Hepatocyte (in vitro differentiated cells): Measurements from ENCODE around the gene KRT83. TPM values are rescaled to one million over a fixed set of nuclear protein-coding genes. Genes with fewer than 3 reads are reported as not detected.

Experiments
- DNase-seq: peaks from one replicate; pipeline ENCODE4 v3.0.0-alpha.2; 2016; ENCODE audit warnings: low spot score
- H2AFZ ChIP-seq: fragments of 200-600 bp; sonication (generic); 2 replicates; pipeline ENCODE4 v1.6.0; 2016; ENCODE audit warnings: antibody characterized with exemption, mild to moderate bottlenecking
- H3K27ac ChIP-seq: fragments of 200-600 bp; sonication (generic); 2 replicates; pipeline ENCODE4 v1.5.1; 2016; ENCODE audit warnings: mild to moderate bottlenecking
- H3K27me3 ChIP-seq: fragments of 200-600 bp; sonication (generic); 2 replicates; pipeline ENCODE4 v1.6.1; 2016
- H3K36me3 ChIP-seq: fragments of 200-600 bp; sonication (generic); replicated peaks from 2 replicates; pipeline ENCODE4 v1.5.1; 2016; ENCODE audit warnings: low read depth; ENCODE audit not compliant: insufficient read depth
- H3K4me1 ChIP-seq: fragments of 200-600 bp; sonication (generic); 2 replicates; pipeline ENCODE4 v1.5.1; 2016; ENCODE audit warnings: mild to moderate bottlenecking, moderate library complexity; ENCODE audit not compliant: insufficient read depth
- H3K4me2 ChIP-seq: fragments of 200-600 bp; sonication (generic); 2 replicates; pipeline ENCODE4 v1.6.0; 2016
- H3K4me3 ChIP-seq: fragments of 200-600 bp; sonication (generic); 2 replicates; pipeline ENCODE4 v1.5.1; 2016; ENCODE audit warnings: mild to moderate bottlenecking
- H3K79me2 ChIP-seq: fragments of 200-600 bp; sonication (generic); 2 replicates; pipeline ENCODE4 v1.6.0; 2017; ENCODE audit warnings: mild to moderate bottlenecking
- H3K9me2 ChIP-seq: fragments of 200-600 bp; sonication (generic); replicated peaks from 2 replicates; pipeline ENCODE4 v1.6.0; 2017; ENCODE audit warnings: mild to moderate bottlenecking; ENCODE audit not compliant: insufficient read depth
- H3K9me3 ChIP-seq: fragments of 200-600 bp; sonication (generic); 2 replicates; pipeline ENCODE4 v1.5.1; 2016; ENCODE audit warnings: low read depth, mild to moderate bottlenecking
- H4K20me1 ChIP-seq: fragments of 200-600 bp; sonication (generic); 2 replicates; pipeline ENCODE4 v1.6.0; 2016; ENCODE audit warnings: mild to moderate bottlenecking; ENCODE audit not compliant: insufficient read depth, poor library complexity, severe bottlenecking
- EZH2 ChIP-seq: fragments of 200-600 bp; sonication (generic); IDR thresholded peaks from 2 replicates; pipeline ENCODE4 v1.6.1; 2016; ENCODE audit warnings: antibody characterized with exemption, mild to moderate bottlenecking, borderline replicate concordance
- EZH2phosphoT487 ChIP-seq: fragments of 200-600 bp; sonication (generic); IDR thresholded peaks from one replicate; pipeline ENCODE4 v1.6.1; 2018; ENCODE audit warnings: antibody characterized with exemption, mild to moderate bottlenecking, low read depth, moderate library complexity; ENCODE audit not compliant: unreplicated experiment, severe bottlenecking
- WGBS: methylation state at CpG from one replicate; pipeline ENCODE4 v1.1.6; 2016; ENCODE audit warnings: low lambda C conversion rate; ENCODE audit errors: missing lambda C conversion rate; 5-methylcytosine and 5-hydroxymethylcytosine counted together
- polyA plus RNA-seq: library from polyadenylated mRNA; unstranded; fragments of >200 nt; fragmentation: Nextera tagmentation; extraction: Ambion mirVana; gene quantifications from 2 replicates; pipeline ENCODE4 v1.2.1, GENCODE V29; 2016
- total RNA-seq: library from RNA; depleted of rRNA; stranded (reverse); fragments of >200 nt; gene quantifications from 2 replicates; pipeline ENCODE4 v1.2.3, GENCODE V29; 2014
- TF ChIP-seq, protein P1 (sequence below): fragments of 200-600 bp; sonication (generic); IDR thresholded peaks from 2 replicates; pipeline ENCODE4 v1.5.1; 2016; ENCODE audit warnings: antibody characterized with exemption, mild to moderate bottlenecking; ENCODE audit not compliant: poor library complexity

The KRT83 gene
- total and polyA plus RNA-seq, 2 experiments from 2014 or later: not detected

DNA sequence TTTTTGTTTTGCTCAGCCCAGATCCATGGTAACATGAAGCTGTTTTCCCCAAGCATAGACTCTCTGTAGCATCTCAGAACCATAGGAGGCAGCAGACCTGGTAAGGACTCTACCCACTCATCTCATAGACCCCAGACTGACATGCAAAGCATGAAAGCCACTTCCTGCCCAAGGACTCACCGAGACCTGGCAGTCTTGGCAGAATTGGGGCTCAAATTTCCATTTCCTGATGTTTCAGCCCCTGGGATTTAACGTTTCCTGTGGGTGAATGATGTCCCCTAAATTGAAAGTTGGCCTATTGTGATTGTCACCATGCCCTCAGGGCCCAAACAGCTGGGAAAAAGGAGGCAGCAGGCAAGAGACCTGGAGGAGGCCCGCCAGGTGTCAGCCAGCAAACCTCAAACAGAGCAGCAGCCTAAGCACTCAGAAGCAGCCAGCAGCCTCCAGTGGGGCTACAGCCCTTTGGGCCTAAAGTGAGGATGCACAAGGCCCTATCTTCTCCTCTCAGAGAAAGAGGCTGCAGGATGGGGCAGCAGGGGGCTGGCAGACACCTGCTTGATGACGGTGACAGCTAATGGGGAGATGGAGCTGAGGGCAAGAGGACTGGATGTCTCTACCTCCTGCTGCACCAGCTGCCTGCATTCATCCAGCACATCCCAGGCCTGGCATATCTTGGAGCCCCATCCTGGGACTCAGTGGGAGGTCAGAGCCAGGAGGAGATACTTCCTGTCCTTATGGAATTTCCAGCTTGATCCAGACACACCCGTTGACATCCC is 37.6 kb upstream of the KRT83 start:
- Histone ChIP-seq H4K20me1 (no peaks in the 10 kb centered on the region), H3K27ac (no peak overlapping the region), H2AFZ (no peak overlapping the region), H3K36me3 (no peaks in the 10 kb centered on the region), H3K4me2 (no peak overlapping the region), H3K27me3 (no peaks in the 10 kb centered on the region), H3K4me1 (no peaks in the 10 kb centered on the region), H3K9me2 (no peaks in the 10 kb centered on the region), H3K9me3 (no peaks in the 10 kb centered on the region), H3K4me3 (no peak overlapping the region), H3K79me2 (no peaks in the 10 kb centered on the region)
- 78% methylated on average over 5 of the region's 5 CpGs for WGBS
- TF ChIP-seq, protein P1, sequence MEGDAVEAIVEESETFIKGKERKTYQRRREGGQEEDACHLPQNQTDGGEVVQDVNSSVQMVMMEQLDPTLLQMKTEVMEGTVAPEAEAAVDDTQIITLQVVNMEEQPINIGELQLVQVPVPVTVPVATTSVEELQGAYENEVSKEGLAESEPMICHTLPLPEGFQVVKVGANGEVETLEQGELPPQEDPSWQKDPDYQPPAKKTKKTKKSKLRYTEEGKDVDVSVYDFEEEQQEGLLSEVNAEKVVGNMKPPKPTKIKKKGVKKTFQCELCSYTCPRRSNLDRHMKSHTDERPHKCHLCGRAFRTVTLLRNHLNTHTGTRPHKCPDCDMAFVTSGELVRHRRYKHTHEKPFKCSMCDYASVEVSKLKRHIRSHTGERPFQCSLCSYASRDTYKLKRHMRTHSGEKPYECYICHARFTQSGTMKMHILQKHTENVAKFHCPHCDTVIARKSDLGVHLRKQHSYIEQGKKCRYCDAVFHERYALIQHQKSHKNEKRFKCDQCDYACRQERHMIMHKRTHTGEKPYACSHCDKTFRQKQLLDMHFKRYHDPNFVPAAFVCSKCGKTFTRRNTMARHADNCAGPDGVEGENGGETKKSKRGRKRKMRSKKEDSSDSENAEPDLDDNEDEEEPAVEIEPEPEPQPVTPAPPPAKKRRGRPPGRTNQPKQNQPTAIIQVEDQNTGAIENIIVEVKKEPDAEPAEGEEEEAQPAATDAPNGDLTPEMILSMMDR: no peak
- TF ChIP-seq EZH2 (no peak), EZH2phosphoT487 (no peak)
- no peak for DNase-seq

DNA sequence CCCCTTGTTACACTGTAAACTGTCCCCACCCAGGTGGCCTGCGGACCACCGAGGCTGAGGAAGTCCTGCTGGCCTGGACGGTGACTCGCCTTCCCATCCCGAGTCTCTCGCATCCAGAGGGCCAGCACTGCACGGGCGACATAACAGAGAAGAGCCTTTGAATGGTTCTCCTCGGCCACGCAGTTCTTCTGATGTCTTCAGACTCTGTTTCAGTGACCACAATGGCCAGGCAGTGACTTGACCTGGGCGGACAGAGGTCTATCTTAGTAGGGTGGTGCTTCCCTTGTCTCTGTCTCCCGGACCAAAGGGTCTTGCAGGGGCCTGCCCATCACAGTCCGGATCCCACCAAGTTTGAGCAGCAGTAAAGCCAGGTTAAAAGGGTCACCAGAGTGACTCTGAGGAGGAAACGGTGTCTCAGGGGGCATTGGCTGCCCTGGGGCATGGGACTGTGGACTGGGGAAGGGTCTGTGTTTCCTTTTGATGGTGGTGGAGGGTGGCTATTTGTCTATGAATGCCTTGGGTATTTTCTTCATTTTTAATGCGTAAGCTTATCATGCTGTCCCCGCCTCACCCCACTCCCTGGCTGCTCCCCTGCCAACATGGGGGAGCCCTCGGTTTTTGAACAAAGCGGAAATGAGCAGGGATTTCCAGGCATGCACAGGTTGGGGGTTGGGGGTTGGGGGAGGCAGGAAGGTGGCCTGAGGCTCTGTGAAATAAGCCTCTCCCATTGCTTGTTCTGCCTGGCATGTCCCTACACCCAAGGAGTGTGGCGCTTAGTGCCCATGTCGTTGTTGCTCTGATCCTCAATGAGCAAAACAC is 35.8 kb upstream of the KRT83 start:
- WGBS: 94% methylated on average over 20 of the region's 20 CpGs
- no peaks in the 10 kb centered on the region for H3K36me3 ChIP-seq

DNA sequence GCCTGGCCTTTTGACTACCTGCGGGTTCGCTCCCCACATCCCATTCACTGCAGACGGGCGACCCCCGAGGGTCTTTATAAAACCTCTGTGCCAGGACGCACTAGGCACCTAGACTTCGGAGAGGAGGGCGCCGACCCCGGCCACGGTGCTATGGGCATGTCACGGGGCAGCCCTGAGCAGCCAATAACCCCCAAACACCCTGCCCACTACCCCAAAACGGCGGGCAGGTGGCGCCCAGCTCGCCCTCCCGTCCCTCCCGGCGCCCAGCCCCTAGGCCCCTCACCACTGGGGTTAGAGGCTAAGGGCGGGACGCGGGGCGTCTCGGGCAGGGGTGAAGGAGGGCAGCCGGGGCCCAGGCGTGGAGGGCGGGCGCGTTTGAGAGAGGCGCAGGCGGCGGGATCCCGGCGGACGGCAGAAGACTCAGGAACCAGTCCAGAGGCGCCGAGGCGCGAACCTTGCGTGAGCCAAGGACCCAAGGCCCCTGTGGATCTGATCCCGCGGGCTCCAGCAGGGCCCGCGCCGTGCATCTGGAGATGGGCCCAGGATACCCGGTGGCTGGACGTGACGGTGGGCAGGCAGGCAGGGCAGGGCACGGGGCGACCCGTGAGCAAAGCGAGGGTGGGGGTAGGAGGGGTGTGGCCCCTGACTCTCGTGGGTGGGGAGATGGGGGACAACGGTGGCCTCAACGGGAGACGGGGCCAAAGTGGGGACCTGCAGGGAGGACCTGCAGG is 35.0 kb upstream of the KRT83 start:
- WGBS: 96% methylated on average over 46 of the region's 56 CpGs
- no peak overlapping the region for H3K27ac ChIP-seq

More for the DNA sequence above, 35.8 kb upstream of the KRT83 start:
- Histone ChIP-seq H3K4me1 (no peaks in the 10 kb centered on the region), H2AFZ (no peak overlapping the region), H3K4me3 (no peak overlapping the region), H3K27ac (no peak overlapping the region), H3K79me2 (no peaks in the 10 kb centered on the region), H4K20me1 (no peaks in the 10 kb centered on the region), H3K9me3 (no peaks in the 10 kb centered on the region), H3K9me2 (no peaks in the 10 kb centered on the region), H3K27me3 (peaks cover 3% of the 10 kb centered on the region), H3K4me2 (no peak overlapping the region)
- TF ChIP-seq EZH2 (no peak), EZH2phosphoT487 (no peak)
- TF ChIP-seq, protein P1: no peak
- DNase-seq: no peak

More for the DNA sequence above, 35.0 kb upstream of the KRT83 start:
- Histone ChIP-seq H3K27me3 (peaks cover 3% of the 10 kb centered on the region), H3K4me1 (no peaks in the 10 kb centered on the region), H3K9me3 (no peaks in the 10 kb centered on the region), H3K9me2 (no peaks in the 10 kb centered on the region), H3K79me2 (no peaks in the 10 kb centered on the region), H3K36me3 (no peaks in the 10 kb centered on the region), H3K4me3 (no peak overlapping the region), H2AFZ (no peak overlapping the region), H4K20me1 (no peaks in the 10 kb centered on the region), H3K4me2 (no peak overlapping the region)
- no peak for DNase-seq
- TF ChIP-seq EZH2 (no peak), EZH2phosphoT487 (no peak)
- TF ChIP-seq, protein P1: no peak
